ENCODE measurements around the gene TTLL12. TPM values are rescaled to one million over a fixed set of nuclear protein-coding genes. Genes with fewer than 3 reads are reported as not detected.

The TTLL12 gene
- total RNA-seq = 11.9 and 19.0 TPM in 2 replicates

DNA sequence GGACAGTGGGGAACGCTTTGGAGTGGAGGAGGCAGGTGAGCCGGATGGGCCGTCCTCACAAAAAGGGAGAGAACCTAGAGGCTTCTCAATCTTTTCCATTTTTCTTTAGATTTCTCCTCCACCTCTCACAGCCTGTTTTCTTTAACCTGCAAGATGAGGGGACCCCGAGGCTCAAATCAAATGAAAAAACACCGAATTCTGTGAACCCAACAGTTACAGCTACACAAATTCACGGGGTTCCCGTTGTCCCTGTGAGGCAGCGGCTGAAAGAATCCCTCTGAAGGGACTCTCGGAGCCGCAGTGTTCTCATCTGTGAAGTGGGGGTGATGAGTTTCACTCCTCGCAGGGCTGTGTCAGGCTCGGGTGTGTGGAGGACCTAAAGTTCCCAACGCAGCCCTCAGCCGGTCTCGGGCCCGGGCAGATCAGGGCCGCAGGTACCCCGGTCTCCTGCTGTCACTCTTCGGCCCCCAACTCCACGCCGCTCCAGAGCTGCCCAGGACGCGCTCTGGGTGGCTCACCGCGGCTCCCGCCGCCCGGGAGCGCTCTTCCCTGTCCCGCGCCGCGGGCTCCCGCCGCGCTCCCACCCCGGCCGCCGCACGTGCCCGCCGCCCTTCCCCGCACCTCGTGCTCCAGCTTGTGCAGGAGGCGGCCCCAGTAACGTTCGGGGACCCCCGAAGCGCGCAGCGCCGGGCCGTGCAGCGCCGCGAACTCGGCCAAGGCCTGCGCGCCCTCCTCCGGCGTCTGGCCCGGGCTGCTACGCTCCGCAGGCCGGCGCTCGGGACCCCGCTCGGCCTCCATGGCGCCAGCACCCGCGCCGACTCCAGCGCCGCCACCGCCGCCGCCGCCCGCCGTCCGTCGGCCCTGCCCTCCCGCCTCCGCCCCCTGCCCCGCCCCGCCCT is at the start of gene TTLL12:
TTLL12 (minus strand) TSS at position 863 of the 899 bp plus-strand sequence; CDS start at position 798, 65 bp downstream.

GRCh38 chr22:43151251-43152002 is 35.5 kb downstream of the TTLL12 start, which contains the start of gene TSPO:
TSS of gene TSPO (plus strand) at chr22:43151559. CDS start at chr22:43159239, 7,680 bp downstream.

DNA sequence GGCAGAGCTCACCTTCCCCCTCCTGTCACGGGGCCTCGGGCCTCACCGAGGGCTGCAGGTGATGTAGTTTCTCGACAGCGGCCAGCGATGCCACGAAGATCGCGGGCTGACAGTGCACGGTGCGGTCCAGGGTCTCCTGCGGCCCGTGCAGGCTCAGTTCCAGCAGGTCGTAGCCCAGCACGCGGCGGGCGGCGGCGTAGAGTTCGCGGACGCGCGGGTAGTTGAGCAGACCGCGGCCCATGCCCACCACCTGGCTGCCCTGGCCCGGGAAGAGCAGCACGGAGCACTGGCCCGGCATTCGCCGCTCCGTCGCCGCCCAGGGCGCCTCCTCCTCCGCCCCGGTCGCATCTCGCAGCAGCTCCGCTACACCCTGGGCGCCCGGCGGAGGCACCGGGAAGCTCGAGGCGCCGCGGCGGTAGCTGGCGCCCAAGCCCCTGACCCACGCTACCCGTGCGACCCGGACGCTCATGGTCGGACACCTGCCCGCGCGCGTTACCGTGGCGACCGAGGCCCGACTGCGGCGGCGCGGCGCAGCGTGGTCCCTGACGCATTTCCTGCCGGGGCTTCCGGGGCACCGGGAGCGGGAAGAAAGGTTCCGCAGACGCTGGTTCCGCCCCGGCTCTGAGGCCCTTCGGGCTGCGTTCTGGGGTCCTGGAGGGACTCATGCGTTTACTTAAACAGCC is 43.9 kb downstream of the TTLL12 start, which contains the start of gene MCAT:
MCAT (minus strand) TSS at position 519 of the 683 bp plus-strand sequence; CDS start at position 469, 50 bp downstream.

Other genes starting within 250 kb of the TTLL12 start
- gene PACSIN2, start 172.0 kb downstream of the TTLL12 start, total RNA-seq = 72.4 and 74.8 TPM in 2 replicates
- 16.9 and 19.3 TPM in 2 replicates for gene TTLL1, start 97.7 kb downstream of the TTLL12 start, total RNA-seq
- gene BIK, start 76.4 kb downstream of the TTLL12 start, total RNA-seq = not detected in 2 replicates
- 8.4 and 10.4 TPM in 2 replicates for gene MCAT, start 43.7 kb downstream of the TTLL12 start, total RNA-seq
- gene TSPO, start 35.6 kb downstream of the TTLL12 start, total RNA-seq = 212 and 239 TPM in 2 replicates
- under 0.01 and 5.0 TPM in 2 replicates for gene SCUBE1, start 156.2 kb upstream of the TTLL12 start, total RNA-seq
- gene MPPED1, start 224.9 kb upstream of the TTLL12 start, total RNA-seq = not detected in 2 replicates

Data from smooth muscle cell of bladder (primary cell).